GM21526 (cell line): ENCODE measurements around the gene KIAA0825.
A peak's percentile ranks its signal among the peaks of the same experiment; 100 is the strongest.

Source experiments
- ATAC-seq: cut with Tn5 transposase; IDR thresholded peaks from one replicate; pipeline ENCODE4 v1.9.1; 2021; ENCODE audit warnings: moderate library complexity; ENCODE audit not compliant: unreplicated experiment, low FRiP score

The KIAA0825 gene

GRCh38 chr5:94263068-94263467 is 355.3 kb downstream of the KIAA0825 start:
- ATAC-seq, result peak; percentile 64

GRCh38 chr5:94260096-94260495 is 358.3 kb downstream of the KIAA0825 start:
- no peak for ATAC-seq

GRCh38 chr5:94254214-94254613 is 364.2 kb downstream of the KIAA0825 start:
- ATAC-seq, result no peak

DNA sequence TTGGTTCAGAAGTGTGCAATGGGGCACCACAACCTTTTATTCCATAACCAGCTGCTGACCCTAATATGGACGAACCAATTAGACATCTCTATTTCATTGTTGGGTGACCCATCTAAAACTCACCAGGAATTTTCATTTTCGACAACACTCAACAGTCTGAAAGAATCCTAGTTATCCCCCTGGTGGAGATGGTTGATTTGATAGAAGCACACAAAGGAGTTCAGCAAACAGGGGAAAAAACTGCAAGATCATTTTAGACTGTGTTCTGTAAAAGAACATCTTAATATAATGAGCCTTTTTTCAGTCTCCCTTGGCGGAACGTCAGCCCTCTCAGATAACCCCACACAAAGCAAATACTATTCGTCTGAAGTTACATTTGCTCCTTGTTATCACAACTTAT is 367.4 kb downstream of the KIAA0825 start:
- no peak for ATAC-seq

- no peak for ATAC-seq
Observed at GRCh38 chr5:94249430-94249829, 369.0 kb downstream of the KIAA0825 start.

DNA sequence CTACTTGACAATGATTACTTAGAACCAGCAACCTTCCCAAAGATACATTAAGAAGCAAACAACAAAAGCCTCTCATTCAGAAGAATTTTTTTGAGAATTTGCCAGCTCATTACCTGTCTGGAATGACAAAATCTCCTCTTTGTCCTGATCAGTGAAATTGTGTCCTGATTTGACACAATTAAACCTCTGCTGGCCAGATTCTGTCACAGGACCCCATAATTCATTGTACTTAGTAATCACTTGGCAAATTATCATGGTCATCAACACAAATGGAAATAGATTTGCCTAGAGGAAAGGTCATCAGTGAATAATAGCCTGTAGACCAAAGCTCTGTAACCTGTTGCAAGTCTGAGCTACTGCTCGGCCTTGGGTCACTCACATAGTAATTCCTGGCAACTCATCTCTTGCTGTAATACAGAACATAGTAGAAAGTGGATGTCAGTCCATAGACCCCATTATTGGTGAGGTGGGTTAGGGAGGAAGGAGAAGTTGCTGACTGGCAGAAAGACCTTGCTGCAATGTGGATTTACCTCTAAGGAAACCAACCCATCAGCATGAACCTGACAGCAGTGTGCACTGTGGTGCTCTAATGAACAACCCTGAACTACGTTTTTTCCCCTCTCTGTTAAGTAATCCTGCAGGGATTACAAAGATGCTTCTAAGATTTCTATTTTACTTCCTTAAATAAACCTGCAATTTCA is 370.1 kb downstream of the KIAA0825 start:
- no peak for ATAC-seq

DNA sequence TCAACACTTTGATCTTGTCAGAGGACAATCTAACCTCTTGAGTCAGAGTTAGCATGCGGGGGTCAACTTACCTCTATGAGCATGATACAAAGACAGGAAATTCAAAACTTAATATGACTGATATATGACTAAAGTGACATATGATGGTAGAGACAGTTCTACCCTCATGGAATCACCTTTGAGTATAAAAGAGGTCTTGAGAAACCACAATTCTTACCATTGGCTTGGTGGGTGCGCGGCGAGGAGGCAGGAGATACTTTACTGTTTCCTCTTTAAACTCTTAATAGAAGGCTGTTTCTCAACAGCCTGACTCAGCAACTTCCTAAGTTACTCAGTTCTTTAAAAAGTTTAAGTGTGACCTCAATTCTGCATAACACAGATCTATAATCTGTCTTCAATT is 372.8 kb downstream of the KIAA0825 start:
- ATAC-seq, result no peak

DNA sequence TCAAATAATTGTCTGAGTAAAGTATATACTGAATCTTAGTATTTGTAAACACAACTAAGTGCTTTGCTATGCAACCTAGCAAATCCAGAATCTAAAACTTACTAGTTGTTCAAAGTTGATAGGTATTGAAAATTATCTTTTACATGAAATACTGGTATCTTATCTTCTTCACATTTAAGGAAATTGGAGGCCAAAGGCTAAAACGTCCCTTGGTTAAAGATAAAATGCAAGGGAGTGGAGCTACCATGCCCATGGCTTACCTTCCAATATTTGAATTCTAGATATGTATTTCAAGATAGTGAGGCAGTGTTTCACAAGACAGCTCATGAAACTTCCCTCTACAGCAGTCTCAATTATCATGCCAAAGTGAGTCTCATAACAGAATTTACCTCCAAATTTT is 373.5 kb downstream of the KIAA0825 start:
- ATAC-seq, result no peak

- no peak for ATAC-seq
Observed at GRCh38 chr5:94243612-94244011, 374.8 kb downstream of the KIAA0825 start.

DNA sequence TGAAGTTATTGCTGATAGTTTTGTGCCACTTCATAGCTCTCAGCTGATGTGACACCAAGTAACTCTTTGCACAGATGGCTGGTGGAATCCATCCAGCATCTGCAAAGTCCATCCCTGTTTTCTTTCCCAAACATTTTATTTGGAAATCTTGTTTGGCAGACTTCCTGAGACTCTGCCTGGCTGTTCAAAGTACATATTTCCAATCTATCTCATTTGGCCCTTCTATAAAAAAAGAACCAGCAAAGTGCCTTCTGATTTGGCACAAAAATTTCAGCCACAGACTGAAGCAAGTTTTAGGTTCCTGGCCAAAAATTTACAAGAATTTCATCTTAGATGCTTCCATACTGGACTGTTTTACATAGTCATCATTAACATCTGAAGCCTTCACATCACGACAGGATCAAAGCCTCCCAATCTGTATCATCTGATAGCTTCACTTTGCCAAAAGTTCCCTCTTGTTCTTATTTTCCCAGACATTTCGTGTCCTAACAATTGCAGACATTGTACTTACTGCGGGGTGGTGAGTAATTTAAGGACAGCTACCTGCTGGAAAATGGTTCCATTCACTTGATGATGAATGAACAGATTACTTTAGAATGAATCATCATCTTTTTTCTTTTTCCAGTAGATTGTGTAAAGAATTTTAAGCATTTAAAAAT is 377.3 kb downstream of the KIAA0825 start:
- no peak for ATAC-seq

DNA sequence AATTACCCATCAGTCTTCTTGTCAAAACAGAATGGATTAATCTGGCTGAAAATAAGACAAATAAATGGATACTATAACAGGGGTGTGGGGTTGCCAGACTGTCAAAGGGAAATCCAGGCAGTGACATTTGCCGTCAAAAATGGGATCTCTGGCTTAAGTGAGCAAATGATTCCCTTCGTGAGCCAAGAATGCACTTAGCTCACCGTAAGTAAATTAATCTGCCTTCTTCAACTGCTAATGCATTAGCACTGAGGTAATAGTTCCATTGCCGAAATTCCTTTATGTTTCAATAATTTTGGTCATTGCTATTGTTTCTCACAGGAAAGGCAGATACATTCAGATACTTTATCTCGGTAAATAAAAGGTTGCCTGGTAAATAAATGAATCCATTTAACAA is 377.8 kb downstream of the KIAA0825 start:
- ATAC-seq, result no peak

DNA sequence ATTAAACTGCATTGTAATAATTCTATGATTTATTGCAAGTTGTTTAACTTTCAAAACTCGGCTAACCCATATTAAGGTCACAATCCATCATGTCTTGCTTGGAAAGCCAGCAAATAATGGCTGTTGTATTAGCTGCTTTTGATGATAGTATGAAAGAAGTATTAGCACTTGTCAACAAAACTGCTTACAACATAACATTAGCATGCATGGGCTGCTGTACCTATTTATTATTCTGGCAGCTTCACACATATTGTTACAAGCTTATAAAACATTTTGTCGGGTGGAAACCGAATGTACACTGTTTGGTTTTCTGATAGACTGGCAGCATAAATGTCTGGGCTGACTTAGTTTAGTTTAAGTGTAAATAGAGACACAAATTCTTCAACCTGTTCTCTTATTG is 378.3 kb downstream of the KIAA0825 start:
- ATAC-seq, result no peak

- ATAC-seq, result no peak
Observed at GRCh38 chr5:94239266-94239665, 379.1 kb downstream of the KIAA0825 start.

- ATAC-seq, result no peak
Observed at GRCh38 chr5:94234987-94235386, 383.4 kb downstream of the KIAA0825 start.

DNA sequence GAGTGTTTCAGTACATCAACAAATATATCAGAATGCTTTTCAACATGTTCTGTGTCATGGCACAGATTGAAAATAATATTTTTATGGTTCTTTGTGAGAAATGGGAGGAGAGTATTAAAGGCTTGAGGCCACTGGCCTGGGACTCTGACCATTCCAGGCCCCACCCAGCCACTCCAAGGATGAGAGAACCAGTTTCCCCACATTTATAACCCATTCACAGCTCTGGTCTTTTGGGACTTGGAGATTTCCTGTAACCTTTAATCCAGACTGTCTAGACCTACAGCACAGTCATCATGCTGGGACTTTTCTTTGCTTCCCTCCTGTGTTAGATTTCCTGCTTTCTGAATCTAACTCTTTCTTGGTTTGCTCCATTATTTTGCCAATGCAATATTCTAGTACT is 389.6 kb downstream of the KIAA0825 start:
- ATAC-seq, result no peak

DNA sequence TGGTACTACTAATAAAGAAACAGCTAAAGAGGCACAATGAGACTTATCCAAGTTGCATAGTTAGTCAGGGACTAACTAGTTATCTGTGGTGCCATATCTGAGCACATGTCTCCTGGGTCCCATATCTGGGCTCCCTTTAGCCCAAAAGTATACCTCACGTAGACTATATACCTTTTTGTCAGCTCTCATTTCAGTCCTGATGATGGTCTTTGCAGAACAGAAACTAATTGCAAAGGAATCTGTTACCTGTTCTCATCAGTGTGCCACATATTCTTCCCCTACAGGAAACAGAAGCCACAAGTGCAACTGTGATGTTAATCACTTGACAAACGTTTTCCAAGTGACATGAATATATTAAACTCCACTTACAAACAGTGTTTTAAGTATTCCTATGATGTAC is 395.2 kb downstream of the KIAA0825 start:
- no peak for ATAC-seq

- no peak for ATAC-seq
Observed at GRCh38 chr5:94218374-94218773, 400.0 kb downstream of the KIAA0825 start.

DNA sequence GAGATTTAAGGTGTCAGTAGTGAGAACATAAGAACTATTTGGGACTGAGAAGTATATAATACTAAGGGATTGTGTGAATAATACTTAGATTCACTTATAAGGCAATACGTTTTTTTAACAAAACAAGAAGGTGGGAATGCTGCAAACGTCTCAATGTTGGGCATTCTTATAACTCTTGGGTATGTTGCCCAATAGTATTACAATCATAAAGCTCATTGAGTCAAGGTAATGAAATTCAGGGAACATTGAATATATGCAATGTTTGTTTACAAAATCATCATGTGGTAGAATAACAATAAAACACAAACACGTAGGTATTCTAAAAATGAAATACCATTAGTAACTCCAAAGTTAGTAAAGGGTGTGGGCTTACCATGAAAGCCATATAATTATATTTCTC is 400.7 kb downstream of the KIAA0825 start:
- ATAC-seq, result no peak

GRCh38 chr5:94217216-94217615 is 401.2 kb downstream of the KIAA0825 start:
- no peak for ATAC-seq

GRCh38 chr5:94212476-94212875 is 405.9 kb downstream of the KIAA0825 start:
- ATAC-seq, result no peak

- ATAC-seq, result no peak
Observed at GRCh38 chr5:94209774-94210355, 408.5 kb downstream of the KIAA0825 start.

DNA sequence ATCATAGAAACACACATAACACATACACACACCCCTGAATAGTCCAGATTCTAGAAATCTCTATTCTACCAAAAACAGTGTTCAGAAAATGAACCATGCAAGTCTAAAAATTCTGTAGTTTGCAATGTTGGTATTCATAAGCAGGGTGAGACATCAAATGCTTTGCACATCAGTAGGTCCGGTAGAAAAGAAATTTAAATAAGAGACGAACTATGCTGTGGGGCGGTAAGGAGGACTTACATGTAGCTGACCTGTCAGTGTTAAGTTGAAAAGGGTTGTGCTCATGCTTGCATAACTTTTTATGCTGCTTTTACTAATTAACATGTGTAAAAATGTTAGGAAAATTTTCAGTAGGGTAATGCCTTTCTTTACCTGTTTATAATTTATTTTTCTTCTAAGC is 409.1 kb downstream of the KIAA0825 start:
- ATAC-seq, result no peak
